GM18861 (cell line): Measurements from ENCODE around the gene MVK.

Source experiments
- ATAC-seq: cut with Tn5 transposase; IDR thresholded peaks from one replicate; pipeline ENCODE4 v1.9.1; 2021; ENCODE audit not compliant: unreplicated experiment

MVK gene

GRCh38 chr12:109605599-109606228, 32.1 kb downstream of the MVK start:
- ATAC-seq: no peak

GRCh38 chr12:109606320-109607028, 32.9 kb downstream of the MVK start:
- no peak for ATAC-seq

- ATAC-seq: no peak
These were observed 34.0 kb downstream of the MVK start for GRCh38 chr12:109607618-109608017.

GRCh38 chr12:109608270-109608669, 34.7 kb downstream of the MVK start:
- no peak for ATAC-seq

GRCh38 chr12:109608793-109609192, 35.2 kb downstream of the MVK start:
- ATAC-seq: no peak

GRCh38 chr12:109609342-109609741, 35.7 kb downstream of the MVK start:
- ATAC-seq: no peak

- ATAC-seq: no peak
These were observed 36.9 kb downstream of the MVK start for GRCh38 chr12:109610523-109610922.

- ATAC-seq: no peak
These were observed 37.6 kb downstream of the MVK start for GRCh38 chr12:109611223-109611622.

GRCh38 chr12:109612003-109612402, 38.4 kb downstream of the MVK start:
- ATAC-seq: no peak

GRCh38 chr12:109612975-109613502, 39.4 kb downstream of the MVK start:
- no peak for ATAC-seq

GRCh38 chr12:109613649-109614455, 40.3 kb downstream of the MVK start:
- ATAC-seq: no peak

- no peak for ATAC-seq
These were observed 42.1 kb downstream of the MVK start for GRCh38 chr12:109615556-109616229.

GRCh38 chr12:109617491-109617890, 43.9 kb downstream of the MVK start:
- ATAC-seq: no peak

- no peak for ATAC-seq
These were observed 44.5 kb downstream of the MVK start for GRCh38 chr12:109618082-109618481.

- ATAC-seq: no peak
These were observed 45.5 kb downstream of the MVK start for GRCh38 chr12:109619002-109619604.

GRCh38 chr12:109621211-109621694, 47.7 kb downstream of the MVK start:
- ATAC-seq: no peak

GRCh38 chr12:109621901-109622364, 48.3 kb downstream of the MVK start:
- ATAC-seq: no peak

GRCh38 chr12:109624467-109624866, 50.9 kb downstream of the MVK start:
- ATAC-seq: no peak

- ATAC-seq: no peak
These were observed 51.6 kb downstream of the MVK start for GRCh38 chr12:109625131-109625559.

GRCh38 chr12:109625749-109626377, 52.3 kb downstream of the MVK start:
- ATAC-seq: no peak
